ENCODE data around the gene GOT1. TPM values are rescaled to one million over a fixed set of nuclear protein-coding genes. Genes with fewer than 3 reads are reported as not detected.

GOT1 gene
- total and polyA plus RNA-seq, 10 of the 15 experiments (the other 5 are each of a cell fraction or from before 2014, with no cell fraction given): 32.5 to 67.5 (median 50.3) TPM

GRCh38 chr10:99430116-99430450, 341 bp downstream of the GOT1 start:
- TF ChIP-seq NKRF (conservative IDR thresholded peaks at IDR 0.05) (peak; percentile 52; the same call in 1 of the 2 replicates), NR2F1 (conservative IDR thresholded peaks at IDR 0.05) (no peak), LARP7 (IDR thresholded peaks at IDR 0.05) (peak; percentile 69; the same call in 1 of the 2 replicates), TCF12 (IDR thresholded peaks at IDR 0.05; ENCODE audit: low read depth, low read length) (no peak), SMARCA5 (IDR thresholded peaks at IDR 0.05) (peak; percentile 86), REST (IDR thresholded peaks at IDR 0.05; ENCODE audit: low read depth, low read length) (no peak), ASH2L (IDR thresholded peaks at IDR 0.05; ENCODE audit: borderline replicate concordance, low read depth) (0 out of 2 replicates have a peak, but pooled peaks have one; percentile 60), ZNF207 (IDR thresholded peaks at IDR 0.05; ENCODE audit: borderline replicate concordance) (0 out of 2 replicates have a peak, but pooled peaks have one; percentile 30), ZNF217 (IDR thresholded peaks at IDR 0.05) (peak; percentile 56; the same call in 1 of the 2 replicates)
- TF ChIP-seq, protein P1, sequence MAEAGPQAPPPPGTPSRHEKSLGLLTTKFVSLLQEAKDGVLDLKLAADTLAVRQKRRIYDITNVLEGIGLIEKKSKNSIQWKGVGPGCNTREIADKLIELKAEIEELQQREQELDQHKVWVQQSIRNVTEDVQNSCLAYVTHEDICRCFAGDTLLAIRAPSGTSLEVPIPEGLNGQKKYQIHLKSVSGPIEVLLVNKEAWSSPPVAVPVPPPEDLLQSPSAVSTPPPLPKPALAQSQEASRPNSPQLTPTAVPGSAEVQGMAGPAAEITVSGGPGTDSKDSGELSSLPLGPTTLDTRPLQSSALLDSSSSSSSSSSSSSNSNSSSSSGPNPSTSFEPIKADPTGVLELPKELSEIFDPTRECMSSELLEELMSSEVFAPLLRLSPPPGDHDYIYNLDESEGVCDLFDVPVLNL (IDR thresholded peaks at IDR 0.05; ENCODE audit: low read depth, low read length): no peak
- Histone ChIP-seq H4K20me1 (ENCODE audit: control insufficient read depth, insufficient read depth) (no peaks in the 10 kb centered on the region), H3K27me3 (replicated peaks in 1 of 2; ENCODE audit: control insufficient read depth in 2 of 2, insufficient read depth in 2 of 2, low read length in 1 of 2) (no peaks in the 10 kb centered on the region), H3K36me3 (ENCODE audit: control insufficient read depth in 2 of 2, insufficient read depth in 2 of 2, low read length in 1 of 2) (peaks cover 0 to 1% of the 10 kb centered on the region in 2 experiments; a peak in 1 of 4 replicates), H3K27ac (ENCODE audit: control insufficient read depth, insufficient read depth) (peak overlapping the region; percentile 66), H3K9ac (ENCODE audit: control insufficient read depth, insufficient read depth, low read length) (peak overlapping the region; percentile 80), H2AFZ (ENCODE audit: control insufficient read depth, low read depth, low read length) (peak overlapping the region; percentile 76), H3K4me1 (ENCODE audit: control insufficient read depth, insufficient read depth, low read length) (peaks cover 4% of the 10 kb centered on the region; the same call in 1 of the 2 replicates), H3K4me2 (ENCODE audit: control insufficient read depth, insufficient read depth) (peak overlapping the region; percentile 75), H3K4me3 (peak overlapping the region; percentile 97), H3K9me3 (replicated peaks; ENCODE audit: control insufficient read depth, insufficient read depth, low read length) (no peaks in the 10 kb centered on the region), H3K79me2 (ENCODE audit: control insufficient read depth, insufficient read depth, low read length) (peaks cover 34% of the 10 kb centered on the region)
- no peak for DNase-seq (ENCODE audit: low read depth, low spot score)
- intact Hi-C loops (cut with micrococcal nuclease; ENCODE audit: unreplicated experiment) (loop anchor here (2.0 kb wide), 2 partner anchors 37 to 189 kb away; no protein-coding TSS in a partner anchor), in situ Hi-C loops (cut with MboI) (loop anchor here (5.0 kb wide), 2 partner anchors 182 to 282 kb away; no protein-coding TSS in a partner anchor)
- SMC1A ChIA-PET (ENCODE audit: uncharacterized antibody, unreplicated experiment): interaction anchor here (0.9 to 3.0 kb wide), 7 partner anchors 9 to 578 kb away, joined by 3 to 19 read pairs (median 3); no protein-coding TSS in a partner anchor
- no TSS peak for BruUV-seq (replicated peaks)
- 2% methylated on average over 14 of the region's 14 CpGs for WGBS (ENCODE audit: insufficient coverage, insufficient replicate concordance, low lambda C conversion rate, missing lambda C conversion rate)
- peak; percentile 12 for ATAC-seq
- FAIRE-seq: no peak
- CTCF ChIA-PET: interaction anchor here (0.9 to 2.9 kb wide), 9 partner anchors 9 to 303 kb away, joined by 3 to 18 read pairs (median 4); no protein-coding TSS in a partner anchor
- POLR2A ChIA-PET: interaction anchor here (1.1 to 1.6 kb wide), 2 partner anchors 187 to 192 kb away, joined by 3 to 8 read pairs; no protein-coding TSS in a partner anchor
- RAD21 ChIA-PET (ENCODE audit: unreplicated experiment): interaction anchor here (1.0 to 1.6 kb wide), 7 partner anchors 25 to 191 kb away, joined by 3 to 7 read pairs (median 3); no protein-coding TSS in a partner anchor

All from GM12878 (cell line).